Measurements from ENCODE around the gene PHRF1.

PHRF1 gene

GRCh38 chr11:592501-592900 lies 16.2 kb downstream of the PHRF1 start:
- Histone ChIP-seq H3K9ac (ENCODE audit: low read length) (no peak overlapping the region), H3F3A (ENCODE audit: insufficient read depth, low read length) (no peaks in the 10 kb centered on the region), H2AFZ (ENCODE audit: low read length) (no peak overlapping the region), H3K36me3 (replicated peaks; ENCODE audit: insufficient read depth, low read length) (peaks cover 18% of the 10 kb centered on the region), H3K27ac (ENCODE audit: low read length) (no peak overlapping the region), H3K79me2 (ENCODE audit: low read length) (peaks cover 80% of the 10 kb centered on the region), H3K4me1 (ENCODE audit: low read length) (no peaks in the 10 kb centered on the region), H3K4me2 (ENCODE audit: low read depth, low read length) (no peak overlapping the region), H3K4me3 (ENCODE audit: low read length) (no peak overlapping the region), H3K27me3 (replicated peaks; ENCODE audit: insufficient read depth, low read length) (no peaks in the 10 kb centered on the region), H3K9me2 (replicated peaks; ENCODE audit: insufficient read depth, low read length) (no peaks in the 10 kb centered on the region), H4K20me1 (ENCODE audit: insufficient read depth, low read length) (no peaks in the 10 kb centered on the region), H3K9me3 (replicated peaks; ENCODE audit: insufficient read depth, low read length) (no peaks in the 10 kb centered on the region)
- no peak for DNase-seq
- TF ChIP-seq EZH2 (optimal IDR thresholded peaks at IDR 0.05; ENCODE audit: low read depth, low read length) (no peak), EZH2phosphoT487 (IDR thresholded peaks at IDR 0.05; ENCODE audit: low read length) (no peak), CTCF (IDR thresholded peaks at IDR 0.05; ENCODE audit: low read length) (no peak)

GRCh38 chr11:592918-593317 lies 16.6 kb downstream of the PHRF1 start:
- peaks cover 16% of the 10 kb centered on the region for H3K36me3 ChIP-seq (replicated peaks; ENCODE audit: insufficient read depth, low read length)
- H3K79me2 ChIP-seq (ENCODE audit: low read length): peaks cover 78% of the 10 kb centered on the region
- no peaks in the 10 kb centered on the region for H3K27me3 ChIP-seq (replicated peaks; ENCODE audit: insufficient read depth, low read length)

GRCh38 chr11:593347-593746 lies 17.1 kb downstream of the PHRF1 start:
- Histone ChIP-seq H3K4me2 (ENCODE audit: low read depth, low read length) (no peak overlapping the region), H3K4me3 (ENCODE audit: low read length) (no peak overlapping the region), H4K20me1 (ENCODE audit: insufficient read depth, low read length) (no peaks in the 10 kb centered on the region), H3K4me1 (ENCODE audit: low read length) (no peaks in the 10 kb centered on the region), H3F3A (ENCODE audit: insufficient read depth, low read length) (no peaks in the 10 kb centered on the region), H3K9me2 (replicated peaks; ENCODE audit: insufficient read depth, low read length) (no peaks in the 10 kb centered on the region), H3K27me3 (replicated peaks; ENCODE audit: insufficient read depth, low read length) (no peaks in the 10 kb centered on the region), H3K9me3 (replicated peaks; ENCODE audit: insufficient read depth, low read length) (no peaks in the 10 kb centered on the region), H2AFZ (ENCODE audit: low read length) (no peak overlapping the region), H3K79me2 (ENCODE audit: low read length) (peaks cover 78% of the 10 kb centered on the region), H3K27ac (ENCODE audit: low read length) (no peak overlapping the region), H3K9ac (ENCODE audit: low read length) (no peak overlapping the region), H3K36me3 (replicated peaks; ENCODE audit: insufficient read depth, low read length) (peaks cover 17% of the 10 kb centered on the region)
- no peak for TF ChIP-seq CTCF (IDR thresholded peaks at IDR 0.05; ENCODE audit: low read length)
- no peak for TF ChIP-seq EZH2 (optimal IDR thresholded peaks at IDR 0.05; ENCODE audit: low read depth, low read length)
- TF ChIP-seq EZH2phosphoT487 (IDR thresholded peaks at IDR 0.05; ENCODE audit: low read length): no peak
- DNase-seq: no peak

More at GRCh38 chr11:592918-593317, 16.6 kb downstream of the PHRF1 start:
- Histone ChIP-seq H3K4me3 (ENCODE audit: low read length) (no peak overlapping the region), H3K27ac (ENCODE audit: low read length) (no peak overlapping the region), H3F3A (ENCODE audit: insufficient read depth, low read length) (no peaks in the 10 kb centered on the region), H4K20me1 (ENCODE audit: insufficient read depth, low read length) (no peaks in the 10 kb centered on the region), H3K9me3 (replicated peaks; ENCODE audit: insufficient read depth, low read length) (no peaks in the 10 kb centered on the region), H3K4me2 (ENCODE audit: low read depth, low read length) (no peak overlapping the region), H3K9me2 (replicated peaks; ENCODE audit: insufficient read depth, low read length) (no peaks in the 10 kb centered on the region), H3K9ac (ENCODE audit: low read length) (no peak overlapping the region), H2AFZ (ENCODE audit: low read length) (no peak overlapping the region), H3K4me1 (ENCODE audit: low read length) (no peaks in the 10 kb centered on the region)
- TF ChIP-seq EZH2 (optimal IDR thresholded peaks at IDR 0.05; ENCODE audit: low read depth, low read length): no peak
- TF ChIP-seq CTCF (IDR thresholded peaks at IDR 0.05; ENCODE audit: low read length): no peak
- no peak for TF ChIP-seq EZH2phosphoT487 (IDR thresholded peaks at IDR 0.05; ENCODE audit: low read length)
- no peak for DNase-seq
